ENCODE results near the gene MACROD1.

DNA sequence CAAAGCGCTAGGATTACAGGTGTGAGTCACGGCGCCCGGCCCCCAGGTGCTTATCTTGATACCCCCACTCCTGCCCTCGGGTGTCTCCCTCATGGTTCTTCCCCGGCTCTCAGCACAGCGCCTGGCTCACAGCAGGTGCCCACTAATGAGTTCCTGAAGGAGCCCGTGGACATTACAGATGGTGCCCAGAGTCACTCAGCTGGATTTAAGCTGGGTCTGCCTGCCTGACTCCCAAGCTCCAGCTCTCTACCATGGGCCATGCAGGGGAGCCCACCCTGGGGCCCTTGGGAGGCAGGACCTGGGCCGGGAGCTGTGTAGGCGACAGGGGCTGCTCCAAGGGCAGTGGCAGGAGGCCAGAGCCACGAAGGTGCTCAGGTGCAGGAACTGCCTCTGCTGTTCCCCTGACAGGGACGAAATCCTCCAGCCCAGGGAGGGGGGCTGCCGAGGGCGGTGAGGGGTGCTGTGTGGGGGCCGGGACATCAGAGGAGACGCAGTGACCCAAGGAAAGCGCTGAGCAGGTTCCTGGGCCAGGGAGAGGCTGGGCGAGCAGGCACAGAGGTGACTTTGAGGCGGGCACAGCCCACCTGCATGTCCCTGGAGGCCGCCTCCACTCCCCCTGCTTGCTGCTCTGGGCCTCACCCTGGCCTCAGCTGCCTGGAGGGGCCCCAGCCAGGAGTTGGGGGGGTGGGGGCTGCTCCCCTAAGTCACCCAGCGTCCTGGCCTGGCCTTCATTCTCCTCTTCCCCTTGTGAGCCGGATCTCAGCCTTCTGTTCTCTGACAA is 144.7 kb downstream of the MACROD1 start:
- TF ChIP-seq GATA3 (IDR thresholded peaks at IDR 0.05; ENCODE audit: low read depth, low read length) (no peak), GATA2 (IDR thresholded peaks at IDR 0.05; ENCODE audit: low read depth, low read length) (no peak)
